Esophagus squamous epithelium (tissue), 4 donors: ENCODE measurements around the gene DOK6.

Source experiments
- CTCF ChIP-seq, 6 experiments: fragments of 450-650 bp in 4 of 6; fragments of 200-600 bp in 2 of 6; sonication (generic) in 2 of 6; IDR thresholded peaks; one replicate each; pipeline ENCODE4 v1.5.1; 2016 to 2019; ENCODE audit warnings: antibody characterized with exemption in 6 of 6, mild to moderate bottlenecking in 4 of 6, moderate library complexity in 4 of 6
- POLR2A ChIP-seq, 4 donors: fragments of 450-650 bp; IDR thresholded peaks; one replicate each; pipeline ENCODE4 v1.6.1; 2017; ENCODE audit warnings: antibody characterized with exemption in 4 of 4, mild to moderate bottlenecking in 4 of 4, moderate library complexity in 3 of 4

DNA sequence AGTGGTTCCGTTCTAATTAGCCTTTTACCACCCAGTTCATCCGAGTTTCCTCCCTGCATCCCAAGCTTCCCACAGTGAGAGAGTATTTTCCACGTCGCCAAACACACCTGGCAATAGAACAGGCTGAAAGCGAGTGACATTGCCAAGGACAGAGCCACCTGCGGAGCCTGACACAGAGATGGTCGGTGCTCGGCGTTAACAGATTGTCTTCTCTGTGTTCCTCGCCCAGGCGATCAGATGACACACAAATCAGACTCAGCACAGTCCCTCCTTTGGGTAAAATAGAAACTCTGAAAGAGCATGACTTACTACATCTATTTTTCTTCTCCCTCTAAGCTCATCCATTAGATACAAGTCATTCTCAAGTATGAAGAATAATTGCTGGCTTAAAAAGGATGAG, 439.3 kb downstream of the DOK6 start:
- TF ChIP-seq POLR2A (IDR thresholded peaks at IDR 0.05): no peak
- TF ChIP-seq CTCF (IDR thresholded peaks at IDR 0.05): no peak
